Measurements from ENCODE around the gene ZFP92.

DNA sequence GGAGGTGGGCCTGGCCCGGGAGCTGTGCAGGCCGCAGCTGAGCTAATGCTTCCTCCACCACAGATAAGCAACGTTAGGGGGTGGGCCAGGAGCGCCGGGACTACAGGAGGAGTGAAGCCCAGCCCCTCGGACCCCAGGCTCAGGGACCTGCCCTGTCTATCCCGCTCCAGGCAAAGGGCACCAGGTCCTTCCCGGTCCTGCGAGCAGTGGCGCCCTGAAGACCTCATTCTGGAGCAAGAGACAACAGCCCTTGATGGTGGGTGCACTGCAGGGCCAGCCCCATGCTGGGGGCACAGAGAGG is 35.3 kb downstream of the ZFP92 start:
- TF ChIP-seq, protein P1, sequence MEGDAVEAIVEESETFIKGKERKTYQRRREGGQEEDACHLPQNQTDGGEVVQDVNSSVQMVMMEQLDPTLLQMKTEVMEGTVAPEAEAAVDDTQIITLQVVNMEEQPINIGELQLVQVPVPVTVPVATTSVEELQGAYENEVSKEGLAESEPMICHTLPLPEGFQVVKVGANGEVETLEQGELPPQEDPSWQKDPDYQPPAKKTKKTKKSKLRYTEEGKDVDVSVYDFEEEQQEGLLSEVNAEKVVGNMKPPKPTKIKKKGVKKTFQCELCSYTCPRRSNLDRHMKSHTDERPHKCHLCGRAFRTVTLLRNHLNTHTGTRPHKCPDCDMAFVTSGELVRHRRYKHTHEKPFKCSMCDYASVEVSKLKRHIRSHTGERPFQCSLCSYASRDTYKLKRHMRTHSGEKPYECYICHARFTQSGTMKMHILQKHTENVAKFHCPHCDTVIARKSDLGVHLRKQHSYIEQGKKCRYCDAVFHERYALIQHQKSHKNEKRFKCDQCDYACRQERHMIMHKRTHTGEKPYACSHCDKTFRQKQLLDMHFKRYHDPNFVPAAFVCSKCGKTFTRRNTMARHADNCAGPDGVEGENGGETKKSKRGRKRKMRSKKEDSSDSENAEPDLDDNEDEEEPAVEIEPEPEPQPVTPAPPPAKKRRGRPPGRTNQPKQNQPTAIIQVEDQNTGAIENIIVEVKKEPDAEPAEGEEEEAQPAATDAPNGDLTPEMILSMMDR (IDR thresholded peaks at IDR 0.05; ENCODE audit: insufficient read depth, low read depth, low read length) = no peak
- TF ChIP-seq EZH2 (IDR thresholded peaks at IDR 0.05; ENCODE audit: insufficient read depth, low read length) = no peak

Data from astrocyte (in vitro differentiated cells and primary cell).